ENCODE measurements around the gene LMCD1.

The LMCD1 gene

DNA sequence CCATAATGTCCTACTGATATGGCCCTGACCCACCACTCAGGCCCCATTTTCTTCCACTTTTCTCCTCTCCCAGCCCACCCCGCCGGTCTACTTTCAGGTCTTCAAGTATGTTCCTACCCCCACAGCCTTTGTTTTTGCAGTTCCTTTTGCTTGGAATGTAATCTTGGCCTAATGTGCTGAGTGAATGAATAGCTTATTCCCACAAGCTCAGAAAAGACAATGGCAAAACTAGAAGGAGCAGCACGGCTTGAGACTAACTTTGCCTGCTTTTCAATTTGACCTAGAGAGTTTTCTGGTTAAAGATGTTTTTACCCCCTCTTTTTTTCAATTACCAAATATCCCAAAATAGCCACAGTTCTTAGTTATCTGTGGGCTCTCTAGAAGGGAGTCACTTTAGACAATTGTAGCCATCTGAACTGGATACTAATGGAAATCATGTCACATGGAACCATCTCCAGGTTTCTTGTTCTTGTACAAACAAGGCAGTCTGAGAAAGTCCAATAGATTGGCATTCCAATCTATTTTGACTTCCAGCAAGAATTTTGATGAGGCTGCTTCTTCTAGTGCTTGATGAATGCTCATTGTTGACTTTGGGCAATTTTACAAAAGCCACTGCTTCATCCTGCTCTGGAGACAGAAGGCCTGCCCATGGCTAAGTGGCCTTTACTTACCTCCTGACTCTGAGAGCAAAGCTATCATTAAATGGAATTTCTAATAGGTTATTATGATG, 16.3 kb upstream of the LMCD1 start:
- DNase-seq, result no peak

DNA sequence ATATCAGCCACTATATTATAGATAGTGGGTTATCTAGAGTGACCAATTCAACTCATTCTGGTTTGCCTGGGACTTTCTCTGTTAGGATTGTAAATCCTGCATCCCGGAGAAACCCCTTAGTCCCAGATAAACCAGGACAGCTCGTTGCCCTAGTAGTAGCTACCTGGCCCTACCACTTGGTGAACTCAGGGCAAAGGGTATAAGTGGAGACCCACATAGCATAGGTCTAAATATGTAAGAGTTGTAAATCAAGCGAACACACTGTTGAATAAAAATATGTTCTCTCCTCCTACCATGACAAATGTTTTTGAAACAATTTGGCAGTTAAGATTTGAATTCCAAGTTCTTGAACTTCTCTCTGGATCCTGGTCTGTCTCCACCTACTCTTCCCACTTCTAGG, 15.7 kb upstream of the LMCD1 start:
- no peak for DNase-seq

DNA sequence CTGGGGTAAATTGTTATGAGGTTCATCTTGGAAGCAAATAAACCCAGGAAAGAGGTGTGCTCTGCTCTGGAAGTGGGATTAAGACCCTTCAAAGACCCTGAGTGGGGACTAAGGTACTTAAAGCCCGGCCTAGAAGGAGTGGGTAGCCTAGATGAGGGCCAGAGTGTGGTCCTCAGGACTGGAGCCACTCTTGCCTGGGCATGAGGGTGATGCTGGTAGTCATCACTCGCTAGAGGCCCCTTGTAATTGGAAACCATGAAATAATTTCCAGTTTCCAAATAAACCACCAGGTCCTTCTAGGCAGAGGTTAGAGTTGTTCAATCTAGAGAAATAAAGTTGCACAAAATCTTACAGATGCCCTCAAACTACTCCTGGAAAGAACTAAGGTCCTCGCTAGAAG, 15.2 kb upstream of the LMCD1 start:
- no peak for DNase-seq

DNA sequence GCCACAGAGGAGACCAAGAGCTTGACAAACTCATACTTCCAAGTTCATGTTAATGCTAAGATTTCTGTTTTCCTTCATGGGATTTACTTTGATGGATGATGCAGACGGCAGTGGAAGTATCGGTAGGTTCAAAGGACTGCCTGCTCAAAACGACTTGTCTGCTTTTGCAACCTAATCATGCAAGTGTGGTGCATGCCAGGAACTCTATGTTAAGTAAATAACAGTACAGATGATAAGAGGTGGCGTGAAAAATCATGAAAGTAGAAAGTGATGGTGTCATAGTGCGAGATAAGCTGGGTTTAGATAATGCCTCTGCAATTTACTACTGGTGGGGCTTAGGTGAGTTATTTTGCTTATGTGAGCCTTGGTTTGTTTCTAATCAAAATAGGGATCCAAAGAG, 14.7 kb upstream of the LMCD1 start:
- no peak for DNase-seq

DNA sequence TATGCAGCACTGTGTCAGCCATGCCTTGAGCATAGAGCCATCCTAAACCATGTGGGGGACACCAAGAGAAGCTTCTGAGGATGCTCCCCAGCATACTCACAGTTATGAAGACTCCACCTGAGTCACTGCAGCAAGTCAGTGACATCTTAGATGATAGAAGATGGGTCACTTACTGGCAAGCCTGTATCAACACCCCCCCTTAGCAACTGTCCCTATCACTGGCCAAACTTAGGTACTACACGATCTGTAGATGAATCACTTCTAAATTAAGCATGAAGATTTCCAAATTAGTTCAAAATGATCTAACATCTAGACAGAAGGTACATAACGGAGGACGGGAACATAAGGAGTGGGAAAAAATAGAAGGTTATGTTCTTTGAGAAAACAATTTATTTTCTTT, 13.2 kb upstream of the LMCD1 start:
- DNase-seq, result no peak

DNA sequence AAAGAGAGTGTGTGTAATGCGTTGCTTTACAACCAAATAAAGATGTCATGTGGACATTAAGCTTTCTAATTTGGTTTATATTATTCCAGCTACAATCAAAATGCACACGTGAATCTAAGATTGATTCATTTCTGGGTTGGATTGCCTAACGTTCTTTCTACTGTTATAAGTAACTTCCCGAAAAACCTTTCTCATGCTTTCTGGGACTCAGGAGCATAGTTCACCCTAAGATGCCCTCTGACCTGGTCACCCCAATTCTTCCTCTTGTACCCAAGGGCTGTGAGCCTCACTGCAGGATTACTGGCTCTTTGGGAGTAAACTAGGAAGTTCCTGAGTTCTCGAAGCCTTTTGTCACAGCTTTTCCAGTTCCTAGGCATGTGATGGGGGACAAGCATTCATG, 12.7 kb upstream of the LMCD1 start:
- no peak for DNase-seq

DNA sequence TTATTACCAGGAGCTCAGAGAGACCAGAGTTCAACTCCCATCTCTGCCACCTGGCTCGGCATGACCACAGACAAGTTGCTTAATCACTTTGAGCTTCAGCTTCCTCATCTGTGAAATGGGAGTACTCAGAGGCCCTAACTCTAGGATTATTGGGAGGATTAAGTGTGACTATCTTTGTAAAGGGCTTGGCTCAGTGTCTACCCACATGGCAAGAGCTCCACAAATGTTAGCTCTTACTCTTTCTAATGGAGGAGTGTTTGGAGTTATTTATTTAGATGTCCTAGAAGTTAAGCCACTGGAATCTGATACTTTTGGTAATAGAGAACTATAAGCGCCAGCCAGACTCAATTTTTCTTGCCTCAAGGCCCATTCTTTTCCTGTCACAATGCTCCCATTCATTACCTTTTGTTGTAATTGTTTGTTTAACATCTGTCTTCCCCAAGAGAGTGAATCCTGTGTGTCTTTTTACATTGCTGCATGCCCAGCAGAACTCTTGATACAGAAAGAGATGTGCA, 12.3 kb upstream of the LMCD1 start:
- no peak for DNase-seq

DNA sequence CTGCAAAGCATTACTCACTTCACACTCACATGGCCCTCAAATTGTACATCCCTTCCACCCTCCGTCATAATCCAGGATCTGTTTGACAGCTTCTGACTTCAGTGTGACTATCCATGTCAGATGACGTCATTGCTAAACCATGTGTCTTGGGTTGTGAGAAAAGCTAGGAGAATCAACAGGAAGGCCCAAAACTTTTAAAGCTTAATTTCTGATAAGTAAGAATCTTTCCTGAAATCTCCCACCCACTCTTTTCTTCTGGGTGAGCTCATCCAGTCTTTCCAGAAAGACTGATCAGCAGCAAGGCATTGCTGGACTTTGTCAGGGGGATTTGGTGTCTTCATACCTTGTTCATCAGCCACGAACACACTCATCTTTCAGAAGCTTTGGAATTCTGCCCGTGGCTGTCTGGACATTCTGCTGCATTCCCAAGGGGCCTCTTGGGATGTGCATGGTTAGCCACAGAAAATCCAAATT, 11.5 kb upstream of the LMCD1 start:
- no peak for DNase-seq

DNA sequence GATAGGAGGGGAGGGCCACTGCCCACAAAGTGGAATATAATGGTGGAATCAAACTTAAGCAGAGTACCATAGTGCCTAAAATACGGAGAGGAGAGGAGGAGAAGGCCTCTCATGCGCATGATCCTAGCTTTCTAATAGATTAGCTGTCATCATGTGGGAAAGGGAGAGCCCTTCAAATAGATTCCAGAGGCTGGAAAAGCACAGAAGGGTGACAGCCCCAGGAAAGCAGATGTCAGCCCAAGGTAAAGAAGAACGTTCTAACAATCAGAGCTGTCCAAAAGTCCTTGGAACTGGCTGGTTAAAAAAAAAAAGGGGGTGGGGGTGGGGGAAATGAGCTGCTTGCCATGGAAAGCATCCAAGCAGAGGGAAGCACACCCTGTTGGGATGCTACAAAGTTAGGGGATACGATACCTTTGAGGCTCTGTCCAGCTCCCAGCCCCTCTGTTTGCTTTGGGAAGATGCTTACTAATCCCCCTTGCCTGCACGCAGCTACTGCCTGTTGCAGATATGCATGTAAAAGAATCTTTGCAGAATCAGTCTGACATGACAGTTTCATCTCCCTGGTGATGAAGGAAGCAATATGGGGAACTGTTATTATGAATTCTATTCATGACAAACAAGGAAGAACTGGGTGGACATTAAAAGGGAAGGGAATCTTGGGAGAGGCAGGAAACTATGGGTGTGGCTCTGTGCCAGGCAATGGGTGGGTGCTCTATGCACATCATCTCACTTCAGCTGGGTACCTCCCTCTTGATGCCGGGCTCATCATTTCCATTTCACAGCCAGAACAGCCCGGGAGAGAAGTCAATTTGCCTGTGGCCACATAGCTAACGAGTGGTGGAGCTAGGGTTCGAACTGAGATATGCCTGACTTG, 10.1 kb upstream of the LMCD1 start:
- no peak for DNase-seq

DNA sequence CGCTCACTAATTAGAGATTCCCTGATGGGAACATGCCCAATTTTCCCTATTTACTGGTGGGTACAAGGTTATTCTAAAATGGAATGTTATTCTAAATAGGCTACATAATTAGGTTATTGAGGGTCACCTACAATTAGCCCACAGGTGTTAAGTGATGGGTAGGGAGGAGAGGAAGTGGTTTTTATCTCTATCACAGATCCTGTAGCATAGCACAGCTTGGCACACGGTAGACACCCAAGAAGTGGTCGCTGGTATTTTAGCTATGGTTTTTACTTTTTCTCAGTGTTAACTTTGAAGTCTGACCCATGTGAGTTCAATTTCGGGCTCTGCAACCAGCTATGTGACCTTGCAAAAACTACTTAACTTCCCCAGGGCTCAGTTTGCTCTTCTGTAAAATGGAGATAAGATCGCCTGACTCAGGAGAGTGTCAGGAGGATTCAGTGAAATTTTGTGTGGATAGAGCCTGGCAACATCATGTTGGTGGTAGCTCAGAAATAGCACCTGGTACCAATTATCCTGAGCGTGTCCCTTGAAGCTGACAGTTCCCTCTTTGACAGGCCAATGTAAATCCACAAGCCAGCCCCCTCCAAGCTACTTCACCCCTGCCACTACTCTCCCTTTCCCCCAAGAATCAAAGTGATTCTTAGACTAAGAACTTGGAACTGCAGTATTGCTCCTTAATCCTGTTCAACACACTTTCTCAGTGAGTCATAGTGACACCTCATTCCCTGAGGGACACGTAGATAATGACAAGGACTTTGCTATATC, 8.7 kb upstream of the LMCD1 start:
- no peak for DNase-seq

DNA sequence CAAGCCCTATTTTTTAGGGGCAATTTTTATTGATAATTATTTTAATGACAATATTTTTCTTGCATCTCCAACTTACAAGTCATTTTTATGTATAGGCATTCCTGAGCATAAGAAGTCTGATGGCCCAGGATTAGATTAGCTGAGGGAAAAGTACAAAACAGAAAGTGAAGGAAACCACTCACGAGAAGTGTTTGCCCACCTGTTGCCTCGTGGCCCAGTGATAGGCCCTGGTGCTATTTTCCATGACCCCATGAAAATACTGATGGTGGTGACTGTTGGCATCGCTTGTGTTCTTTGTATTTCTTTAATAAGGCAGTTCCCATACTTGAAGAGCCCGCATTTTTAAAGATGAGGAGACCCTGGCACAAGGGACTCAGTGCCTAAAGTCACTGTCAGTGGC, 7.9 kb upstream of the LMCD1 start:
- no peak for DNase-seq

DNA sequence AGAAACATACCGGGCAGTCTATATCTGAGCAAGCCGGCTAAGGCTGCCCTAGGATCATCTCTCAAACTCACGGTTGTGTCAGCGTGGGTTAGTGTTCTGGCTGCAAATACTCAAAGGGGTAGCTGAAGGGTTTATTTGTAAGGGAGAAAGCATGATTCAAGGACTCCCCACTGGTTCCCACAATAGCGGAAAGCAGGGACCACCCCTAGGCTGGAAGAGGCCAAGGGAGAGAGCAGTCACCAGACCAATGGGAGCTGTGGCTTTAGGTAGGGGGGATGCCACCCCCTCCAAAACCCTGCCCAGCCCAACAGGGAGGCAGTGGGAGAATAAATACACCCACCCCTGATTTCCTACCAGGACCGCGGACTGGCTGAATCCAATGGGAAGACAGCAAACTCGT, 7.3 kb upstream of the LMCD1 start:
- no peak for DNase-seq

DNA sequence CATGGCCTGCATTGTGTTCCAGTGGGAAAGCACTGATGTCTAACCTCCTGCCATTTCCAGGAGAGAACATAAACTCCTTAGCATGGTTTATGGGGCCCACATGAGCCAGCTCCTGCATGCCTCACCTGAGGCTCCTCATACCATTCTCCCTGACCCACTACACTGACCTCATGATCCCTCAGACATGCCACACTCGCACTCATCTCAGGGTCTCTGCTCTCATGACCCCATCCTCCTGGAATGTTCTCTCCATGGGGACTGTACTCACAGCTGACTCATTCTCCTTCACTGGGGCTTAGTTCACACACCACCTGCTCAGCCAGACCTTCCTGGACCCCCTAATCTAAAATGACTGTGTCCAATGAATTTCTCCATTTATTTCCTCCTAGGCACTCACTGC, 4.0 kb upstream of the LMCD1 start:
- no peak for DNase-seq

DNA sequence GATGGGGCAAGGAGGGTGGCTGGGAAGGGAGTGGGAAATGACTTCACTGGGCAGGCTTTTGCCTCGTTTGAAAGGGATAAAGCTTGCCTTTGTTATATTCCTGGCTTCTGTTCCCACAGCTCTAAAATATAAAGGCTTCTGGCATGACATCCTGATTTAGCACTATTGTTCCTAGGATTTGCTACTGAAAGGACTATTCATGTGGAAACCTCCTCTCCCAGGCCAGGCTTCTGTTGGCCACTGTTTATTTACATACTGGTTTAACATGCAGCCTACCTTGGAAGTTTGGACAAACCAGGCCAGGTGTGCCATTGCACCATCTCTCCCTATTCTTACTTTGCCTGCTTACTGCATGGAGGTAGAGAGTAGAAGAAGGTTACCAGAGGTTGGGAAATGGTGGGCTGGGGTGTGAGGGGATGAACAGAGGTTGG, 2.4 kb upstream of the LMCD1 start:
- no peak for DNase-seq

DNA sequence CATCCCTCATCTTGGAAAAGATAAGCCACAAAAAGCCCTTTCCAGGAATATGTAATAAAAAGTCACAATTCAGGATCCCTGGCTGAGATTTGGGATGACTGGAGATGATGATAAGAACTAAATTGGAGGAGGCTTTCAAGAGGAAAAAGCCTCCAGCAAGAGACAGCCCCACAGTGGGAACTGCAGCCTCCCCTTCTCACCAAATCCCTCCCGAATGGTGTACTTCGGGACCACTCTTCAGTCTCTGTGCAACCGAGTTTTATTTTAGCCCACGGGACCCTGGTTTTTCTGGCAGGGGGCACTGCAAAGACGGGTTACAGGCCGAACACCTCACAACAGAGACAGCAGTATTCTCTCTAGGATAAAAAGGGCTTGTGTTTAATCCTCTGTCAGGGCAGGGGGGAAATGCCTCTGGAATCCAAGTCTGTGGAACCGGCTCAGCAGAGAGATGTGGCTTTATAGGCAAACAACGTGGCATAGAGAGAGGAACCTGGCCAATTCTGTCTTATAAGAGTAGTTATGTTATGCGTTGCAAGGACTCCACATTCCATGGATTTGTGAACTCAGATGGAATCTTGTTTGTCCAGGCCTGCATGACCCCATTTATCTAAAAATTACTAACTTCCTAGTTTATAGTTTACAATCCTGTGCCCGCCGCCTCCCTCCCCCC, 1.2 kb upstream of the LMCD1 start:
- DNase-seq, result no peak

DNA sequence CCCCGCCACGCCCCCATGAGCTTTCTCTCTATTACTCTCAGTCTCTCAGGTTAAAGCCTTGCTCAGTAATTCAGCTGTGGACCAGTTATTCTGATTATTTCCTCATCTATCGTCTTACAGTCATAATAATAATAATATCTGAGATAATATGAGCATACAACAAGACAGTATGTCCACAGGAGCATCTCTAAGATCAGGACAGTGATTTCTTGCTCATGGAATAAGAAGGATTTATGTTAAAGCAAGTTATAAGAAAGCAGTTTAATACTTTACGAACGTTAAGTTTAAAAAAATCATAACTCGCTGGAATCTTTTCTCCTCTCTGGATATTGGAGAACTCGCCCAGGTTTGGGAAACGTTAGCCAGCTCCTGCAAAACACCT, 643 bp upstream of the LMCD1 start:
- DNase-seq, result no peak

DNA sequence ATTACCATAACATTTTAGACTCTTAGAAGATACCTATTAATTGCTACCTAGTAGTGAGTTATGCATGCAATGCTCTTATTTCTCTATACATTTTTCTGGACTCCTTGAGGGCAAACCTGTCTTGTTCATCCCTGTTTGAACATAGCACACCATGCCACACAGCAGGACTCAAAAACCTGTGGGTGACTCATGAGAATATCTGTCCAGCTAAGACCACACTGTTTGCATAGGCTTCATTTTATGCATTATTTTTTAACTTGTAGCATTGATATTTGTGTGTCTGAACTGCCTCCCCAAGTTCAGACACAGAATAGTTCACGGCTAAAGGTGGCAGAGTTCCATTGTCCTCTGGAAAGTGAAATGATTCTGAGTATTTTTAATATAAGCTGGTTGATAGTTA, 1.8 kb downstream of the LMCD1 start:
- DNase-seq, result no peak

DNA sequence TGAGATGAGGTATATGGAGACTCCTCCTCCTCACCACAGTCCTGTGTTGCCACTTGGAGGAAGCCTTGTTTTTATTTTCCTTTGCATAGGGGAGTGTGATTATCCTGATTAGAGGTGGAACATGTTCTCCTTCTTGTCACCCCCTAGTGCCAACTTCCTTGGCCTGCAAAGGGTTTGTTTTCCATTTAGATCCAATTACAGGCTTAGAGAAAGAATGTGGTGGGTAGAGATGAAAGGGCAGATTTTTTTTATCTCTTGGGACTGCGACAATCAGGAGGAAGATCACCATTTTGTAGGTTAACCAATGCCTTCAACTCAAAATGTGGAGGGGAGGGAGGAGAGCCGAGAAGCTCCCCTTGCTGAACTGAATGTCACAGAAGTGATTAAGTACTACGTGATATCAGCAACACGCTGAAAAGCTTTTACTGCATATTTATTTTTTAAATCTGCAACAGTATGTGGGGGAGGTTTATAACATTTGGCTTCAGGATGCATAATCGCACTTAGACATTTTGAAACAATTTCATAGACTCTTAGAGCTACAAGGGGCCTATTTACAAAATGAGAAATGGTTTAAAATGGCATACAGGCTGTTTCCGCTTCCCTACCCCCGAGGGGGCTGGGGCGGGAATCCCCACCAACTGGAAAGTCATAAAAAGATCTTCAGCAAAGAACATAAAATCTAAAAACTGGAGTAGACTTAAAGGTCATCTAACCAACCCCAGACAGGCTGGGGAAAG, 2.4 kb downstream of the LMCD1 start:
- no peak for DNase-seq

DNA sequence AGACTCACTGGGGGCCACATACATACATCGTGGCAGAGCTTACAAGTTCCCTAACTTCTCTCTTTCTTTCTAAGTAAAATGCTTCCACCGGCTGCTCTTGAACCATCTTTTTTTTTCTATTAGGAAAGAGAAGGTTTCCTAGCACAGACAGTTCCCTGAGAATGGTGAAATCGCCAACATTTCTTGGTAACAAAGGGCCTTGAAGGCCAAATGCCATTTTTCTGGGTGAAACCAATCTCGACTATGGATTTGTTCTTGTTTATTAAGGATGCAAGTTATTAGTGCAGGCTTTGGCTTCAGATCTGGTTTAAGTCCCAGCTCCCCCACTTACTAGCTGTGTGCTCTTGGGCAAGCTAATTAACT, 3.0 kb downstream of the LMCD1 start:
- no peak for DNase-seq

DNA sequence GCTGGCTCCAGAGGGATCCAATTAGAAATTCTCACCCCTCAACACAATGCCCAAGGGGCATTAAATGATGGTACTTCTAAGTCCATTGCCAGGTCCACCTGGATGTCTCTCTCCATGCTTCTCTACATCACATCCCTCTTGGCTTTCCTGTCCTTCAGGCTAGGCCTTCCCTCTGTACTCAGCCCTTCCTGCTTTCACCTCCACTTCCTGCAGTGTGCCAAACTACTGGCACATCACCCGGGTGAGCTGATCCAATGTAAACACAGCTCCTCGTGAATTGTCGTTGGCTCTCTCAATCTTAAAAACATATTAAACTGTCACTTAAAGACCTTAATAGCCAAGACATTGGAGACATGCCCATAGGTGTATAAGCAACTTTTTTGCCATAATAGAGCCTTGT, 4.0 kb downstream of the LMCD1 start:
- DNase-seq, result no peak

DNA sequence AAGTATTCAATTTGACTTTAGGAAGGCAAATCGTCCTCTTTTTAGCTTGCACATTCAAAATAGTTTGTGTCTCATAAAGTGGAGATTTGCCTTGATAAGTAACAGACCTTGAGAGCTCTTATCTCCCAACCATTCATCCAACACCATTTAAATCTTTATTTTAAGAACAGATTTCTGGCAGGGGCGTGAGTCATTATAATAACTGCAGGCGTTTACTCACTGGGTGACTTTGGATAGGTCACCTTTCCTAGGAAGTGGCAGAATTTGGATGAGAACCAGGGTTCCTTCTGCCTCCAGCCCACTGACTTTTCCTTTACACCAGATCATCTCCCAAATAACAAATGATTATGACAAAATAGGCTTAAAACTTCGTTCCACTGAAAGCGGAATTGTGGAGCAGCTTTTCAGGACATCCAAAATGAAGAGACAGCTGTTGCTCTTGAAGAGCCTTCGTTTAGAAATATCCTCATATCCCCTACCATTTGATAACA, 5.0 kb downstream of the LMCD1 start:
- no peak for DNase-seq

DNA sequence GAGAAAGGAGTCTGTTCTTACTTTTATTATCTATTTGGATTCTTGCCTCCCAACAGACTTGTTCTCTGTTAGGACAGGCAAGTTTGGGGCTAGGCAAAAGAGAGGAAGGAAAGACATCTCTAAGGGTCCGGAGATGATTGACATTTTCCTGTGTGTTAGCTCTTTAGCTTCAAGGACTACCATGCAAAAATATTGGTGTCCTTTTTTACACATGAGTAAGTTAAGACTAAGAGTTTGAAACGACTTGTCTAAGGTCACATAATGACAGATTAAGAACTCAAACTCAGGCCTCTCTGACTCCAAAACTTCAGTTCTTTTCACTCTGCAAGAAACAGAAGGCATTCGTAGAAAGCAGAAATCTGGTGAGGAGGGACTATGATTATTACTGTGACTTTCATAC, 5.9 kb downstream of the LMCD1 start:
- DNase-seq, result no peak

All from 8988T (cell line).